ENCODE measurements around the gene DHRS7B.

Gene DHRS7B

DNA sequence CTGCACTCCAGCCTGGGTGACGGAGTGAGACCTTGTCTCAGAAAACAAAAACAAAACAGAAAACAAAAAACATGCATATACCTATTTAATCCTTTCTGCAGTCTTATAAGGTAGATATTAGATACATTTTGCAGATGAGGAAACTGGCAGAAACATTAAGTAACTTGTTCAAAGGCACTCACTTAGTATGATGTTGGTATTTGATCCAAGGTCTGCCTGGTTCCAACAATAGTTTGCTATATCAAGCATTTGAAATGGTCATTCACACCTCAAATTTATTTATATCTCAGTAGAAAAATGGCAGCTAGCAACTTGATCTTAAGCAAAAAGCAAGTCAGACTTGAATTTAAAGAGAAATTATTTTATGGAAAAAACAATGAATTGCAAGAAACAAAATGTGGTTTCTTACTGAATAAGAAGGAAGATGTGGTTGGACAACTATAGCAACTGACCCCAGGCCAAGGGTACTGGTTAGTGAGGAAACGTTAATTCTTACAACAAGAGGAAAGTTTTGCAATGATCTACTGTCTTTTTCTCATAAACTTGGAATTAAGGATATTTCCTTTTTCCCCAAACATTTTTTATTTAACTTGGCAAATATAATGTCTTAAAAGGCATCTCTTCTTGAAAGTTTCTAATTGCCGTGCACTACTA, 19.7 kb downstream of the DHRS7B start:
- in situ Hi-C loops (cut with HindIII; ENCODE audit: low pct_unique_long_range_greater_than_20kb, low sequenced_read_pairs): no loop called here

DNA sequence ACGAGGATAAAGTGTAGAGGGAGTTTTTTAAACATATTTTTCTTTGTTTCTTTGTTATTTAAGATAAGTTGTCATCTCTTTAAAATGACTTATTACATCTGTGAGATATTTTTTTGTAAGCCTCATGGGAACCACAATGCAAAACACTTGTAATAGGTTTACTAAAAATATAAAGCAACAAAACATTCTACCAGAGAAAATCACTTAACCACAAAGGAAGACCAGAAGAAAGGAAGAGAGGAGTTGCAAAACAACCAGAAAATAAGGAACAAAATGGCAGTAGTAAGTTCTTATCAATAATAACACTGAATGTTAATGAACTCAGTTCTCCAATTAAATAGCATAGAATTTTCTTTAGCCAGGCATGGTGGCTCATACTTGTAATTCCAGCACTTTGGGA, 22.9 kb downstream of the DHRS7B start:
- in situ Hi-C loops (cut with HindIII; ENCODE audit: low pct_unique_long_range_greater_than_20kb, low sequenced_read_pairs): no loop called here
- no peak for TF ChIP-seq JUND (IDR thresholded peaks at IDR 0.05; ENCODE audit: low read depth)
- DNase-seq (ENCODE audit: low read depth in 1 of 2, low spot score in 1 of 2): no peak

More for the DNA sequence above, 19.7 kb downstream of the DHRS7B start:
- DNase-seq (ENCODE audit: low read depth in 1 of 2, low spot score in 1 of 2): no peak
- TF ChIP-seq JUND (IDR thresholded peaks at IDR 0.05; ENCODE audit: low read depth): no peak

- DNase-seq (ENCODE audit: low read depth in 1 of 2, low spot score in 1 of 2): no peak
- in situ Hi-C loops (cut with HindIII; ENCODE audit: low pct_unique_long_range_greater_than_20kb, low sequenced_read_pairs): no loop called here
- no peak for TF ChIP-seq JUND (IDR thresholded peaks at IDR 0.05; ENCODE audit: low read depth)
Observed at GRCh38 chr17:21152731-21153130, 26.0 kb downstream of the DHRS7B start.

DNA sequence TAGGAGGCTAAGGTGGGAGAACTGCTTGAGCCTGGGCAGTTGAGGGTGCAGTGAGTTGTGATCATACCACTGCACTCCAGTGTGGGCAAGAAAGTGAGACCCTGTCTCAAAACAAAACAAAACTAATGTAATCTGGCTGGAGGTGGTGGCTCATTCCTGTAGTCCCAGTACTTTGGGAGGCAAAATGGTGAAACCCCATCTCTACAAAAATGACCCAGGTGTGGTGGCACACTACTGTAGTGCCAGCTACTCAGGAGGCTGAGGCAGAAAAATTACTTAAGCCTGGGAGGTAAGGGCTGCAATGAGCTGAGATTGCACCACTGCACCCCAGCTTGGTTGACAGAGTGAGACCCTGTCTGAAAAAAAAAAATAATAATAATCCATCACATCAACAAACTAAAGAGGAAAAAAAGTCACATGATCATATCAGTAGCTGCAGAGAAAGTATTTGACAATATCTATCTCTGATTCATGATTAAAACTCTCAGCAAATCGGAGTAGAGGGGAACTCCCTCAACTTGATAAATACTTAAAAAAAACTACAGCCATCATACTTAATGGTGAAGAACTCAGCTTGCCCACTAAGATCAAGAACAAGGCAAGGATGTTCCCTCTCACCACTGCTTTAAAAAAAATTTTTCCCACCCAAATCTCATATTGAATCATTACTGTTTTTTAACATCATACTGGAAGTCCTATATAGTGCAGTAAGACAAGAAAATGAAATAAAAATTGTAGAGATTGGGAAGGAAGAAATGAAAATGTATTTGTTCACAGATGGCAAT, 31.0 kb downstream of the DHRS7B start:
- in situ Hi-C loops (cut with HindIII; ENCODE audit: low pct_unique_long_range_greater_than_20kb, low sequenced_read_pairs): no loop called here
- DNase-seq (ENCODE audit: low read depth in 1 of 2, low spot score in 1 of 2): no peak
- no peak for TF ChIP-seq JUND (IDR thresholded peaks at IDR 0.05; ENCODE audit: low read depth)

DNA sequence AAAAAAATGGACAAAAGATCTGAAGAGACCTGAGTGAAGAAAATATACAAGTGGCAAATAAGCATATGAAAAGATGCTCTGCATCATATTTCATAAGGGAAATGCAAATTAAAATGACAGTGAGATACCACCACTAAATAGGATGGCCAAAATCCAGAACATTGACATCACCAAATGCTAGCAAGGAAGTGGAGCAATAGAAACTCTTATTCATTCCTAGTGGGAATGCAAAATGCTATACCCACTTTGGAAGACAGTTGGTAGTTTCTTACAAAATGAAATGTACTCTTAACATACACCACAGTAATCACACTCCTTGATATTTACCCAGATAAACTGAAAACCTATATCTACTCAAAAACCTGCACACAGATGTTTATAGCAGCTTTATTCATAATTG, 33.6 kb downstream of the DHRS7B start:
- in situ Hi-C loops (cut with HindIII; ENCODE audit: low pct_unique_long_range_greater_than_20kb, low sequenced_read_pairs): no loop called here
- TF ChIP-seq JUND (IDR thresholded peaks at IDR 0.05; ENCODE audit: low read depth): no peak

DNA sequence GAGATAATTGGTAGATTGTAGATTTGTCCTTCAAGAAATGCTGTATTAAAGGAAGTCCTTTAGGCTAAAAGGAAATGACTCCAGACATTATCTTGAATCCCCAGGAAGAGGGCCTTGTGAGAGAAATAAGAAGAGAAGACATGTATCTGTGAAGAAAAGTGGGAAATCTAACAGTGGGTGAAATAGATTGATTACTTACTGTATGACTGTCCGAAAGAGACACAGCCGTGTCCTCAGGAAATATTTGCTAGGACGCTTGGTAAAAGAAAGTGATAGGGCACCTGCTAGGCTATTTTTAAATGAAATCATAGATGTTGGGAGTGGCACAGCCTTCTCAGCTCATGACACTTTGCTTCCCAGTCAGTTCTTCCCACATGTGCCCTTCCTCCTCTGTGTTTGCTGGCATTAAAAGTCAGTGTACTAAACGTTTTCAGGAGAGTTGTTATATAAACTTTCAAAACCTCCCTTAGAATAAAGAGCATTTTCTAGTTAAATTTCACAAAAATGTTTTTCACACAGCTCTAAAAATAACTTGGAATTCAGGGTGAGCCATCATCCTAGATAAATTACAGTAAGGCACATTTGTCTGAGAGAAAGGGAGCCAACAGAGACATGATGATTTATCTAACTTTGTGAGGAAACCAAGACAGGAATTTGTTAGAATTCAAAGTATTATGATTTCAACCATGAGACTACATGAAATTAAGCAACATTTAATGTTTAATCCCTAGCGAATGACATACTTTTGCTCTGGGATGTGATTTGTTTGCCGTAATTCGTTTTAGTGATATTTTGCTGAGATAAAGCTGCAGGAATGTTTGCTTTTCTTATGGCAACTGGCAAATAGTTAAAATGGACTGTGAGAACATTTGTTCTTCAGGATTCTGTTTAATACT, 35.0 kb downstream of the DHRS7B start:
- peak in 1 of 2 experiments; percentile 67 for DNase-seq (ENCODE audit: low read depth in 1 of 2, low spot score in 1 of 2)
- TF ChIP-seq JUND (IDR thresholded peaks at IDR 0.05; ENCODE audit: low read depth): no peak
- in situ Hi-C loops (cut with HindIII; ENCODE audit: low pct_unique_long_range_greater_than_20kb, low sequenced_read_pairs): no loop called here

More for the DNA sequence above, 33.6 kb downstream of the DHRS7B start:
- no peak for DNase-seq (ENCODE audit: low read depth in 1 of 2, low spot score in 1 of 2)

- in situ Hi-C loops (cut with HindIII; ENCODE audit: low pct_unique_long_range_greater_than_20kb, low sequenced_read_pairs): no loop called here
- TF ChIP-seq JUND (IDR thresholded peaks at IDR 0.05; ENCODE audit: low read depth): 0 out of 2 replicates have a peak, but pooled peaks have one; percentile 14
Observed at GRCh38 chr17:21162394-21162775, 35.6 kb downstream of the DHRS7B start.

DNA sequence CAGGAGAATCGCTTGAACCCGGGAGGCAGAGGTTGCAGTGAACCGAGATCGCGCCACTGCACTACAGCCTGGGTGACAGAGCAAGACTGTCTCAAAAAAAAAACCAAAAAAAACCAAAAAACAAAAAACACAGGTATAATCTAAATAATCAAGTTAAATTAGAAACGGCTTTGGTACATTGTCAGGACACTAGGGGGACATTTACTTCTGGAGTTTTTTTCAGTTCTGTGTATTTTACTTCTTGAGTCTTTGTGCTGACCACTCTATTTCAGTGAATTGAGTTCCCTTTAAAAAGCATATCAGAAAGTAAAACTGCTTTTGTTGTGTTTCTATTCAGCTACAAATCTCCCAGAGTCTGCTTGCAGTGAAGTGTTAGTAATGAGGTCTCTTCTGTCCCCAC, 36.3 kb downstream of the DHRS7B start:
- in situ Hi-C loops (cut with HindIII; ENCODE audit: low pct_unique_long_range_greater_than_20kb, low sequenced_read_pairs): no loop called here
- no peak for TF ChIP-seq JUND (IDR thresholded peaks at IDR 0.05; ENCODE audit: low read depth)

More at GRCh38 chr17:21162394-21162775, 35.6 kb downstream of the DHRS7B start:
- DNase-seq (ENCODE audit: low read depth in 1 of 2, low spot score in 1 of 2): no peak

DNA sequence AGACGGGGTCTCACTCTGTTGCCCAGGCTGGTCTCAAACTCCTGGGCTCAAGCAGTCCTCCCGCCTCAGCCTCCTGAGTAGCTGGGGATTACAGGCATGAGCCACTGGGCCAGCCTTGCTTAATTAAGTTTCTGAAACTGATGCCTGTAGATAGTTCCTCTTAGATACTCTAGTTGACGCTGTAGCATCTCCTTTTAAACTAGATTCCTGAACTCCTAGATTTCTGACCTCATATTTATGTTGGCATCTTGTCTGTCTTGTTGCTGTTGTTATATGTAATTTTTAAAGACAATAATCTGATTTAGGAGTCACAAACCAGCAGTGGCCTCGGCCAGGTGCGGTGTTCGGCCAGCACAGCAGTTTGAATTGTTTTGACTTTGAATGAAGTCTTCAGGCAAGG, 37.5 kb downstream of the DHRS7B start:
- TF ChIP-seq JUND (IDR thresholded peaks at IDR 0.05; ENCODE audit: low read depth): no peak
- DNase-seq (ENCODE audit: low read depth in 1 of 2, low spot score in 1 of 2): peak in 1 of 2 experiments; percentile 28
- in situ Hi-C loops (cut with HindIII; ENCODE audit: low pct_unique_long_range_greater_than_20kb, low sequenced_read_pairs): no loop called here

More for the DNA sequence above, 36.3 kb downstream of the DHRS7B start:
- DNase-seq (ENCODE audit: low read depth in 1 of 2, low spot score in 1 of 2): no peak

DNA sequence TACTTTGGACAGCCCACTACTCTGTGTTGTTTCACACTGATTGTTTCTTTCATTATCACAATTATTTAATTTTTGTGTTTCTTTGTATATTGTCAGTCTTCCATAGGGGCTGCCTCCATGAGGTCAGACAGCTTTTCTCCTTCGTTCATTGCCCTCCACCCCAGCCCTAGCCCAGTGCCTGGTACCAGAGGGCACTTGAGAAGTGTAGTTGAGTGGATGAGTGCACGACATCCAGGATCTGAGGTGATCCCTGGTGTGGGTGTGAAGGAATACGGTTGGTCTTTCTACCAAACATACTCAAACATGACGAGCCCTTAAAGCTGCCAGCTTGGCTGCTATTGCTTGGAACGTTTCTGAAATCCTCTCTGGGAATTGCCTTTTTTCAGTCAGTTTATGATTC, 37.9 kb downstream of the DHRS7B start:
- DNase-seq (ENCODE audit: low read depth in 1 of 2, low spot score in 1 of 2): no peak
- no peak for TF ChIP-seq JUND (IDR thresholded peaks at IDR 0.05; ENCODE audit: low read depth)
- in situ Hi-C loops (cut with HindIII; ENCODE audit: low pct_unique_long_range_greater_than_20kb, low sequenced_read_pairs): no loop called here

GRCh38 chr17:21165922-21166594, 39.3 kb downstream of the DHRS7B start:
- no peak for TF ChIP-seq JUND (IDR thresholded peaks at IDR 0.05; ENCODE audit: low read depth)
- DNase-seq (ENCODE audit: low read depth in 1 of 2, low spot score in 1 of 2): peak in 1 of 2 experiments; percentile 15
- in situ Hi-C loops (cut with HindIII; ENCODE audit: low pct_unique_long_range_greater_than_20kb, low sequenced_read_pairs): no loop called here

DNA sequence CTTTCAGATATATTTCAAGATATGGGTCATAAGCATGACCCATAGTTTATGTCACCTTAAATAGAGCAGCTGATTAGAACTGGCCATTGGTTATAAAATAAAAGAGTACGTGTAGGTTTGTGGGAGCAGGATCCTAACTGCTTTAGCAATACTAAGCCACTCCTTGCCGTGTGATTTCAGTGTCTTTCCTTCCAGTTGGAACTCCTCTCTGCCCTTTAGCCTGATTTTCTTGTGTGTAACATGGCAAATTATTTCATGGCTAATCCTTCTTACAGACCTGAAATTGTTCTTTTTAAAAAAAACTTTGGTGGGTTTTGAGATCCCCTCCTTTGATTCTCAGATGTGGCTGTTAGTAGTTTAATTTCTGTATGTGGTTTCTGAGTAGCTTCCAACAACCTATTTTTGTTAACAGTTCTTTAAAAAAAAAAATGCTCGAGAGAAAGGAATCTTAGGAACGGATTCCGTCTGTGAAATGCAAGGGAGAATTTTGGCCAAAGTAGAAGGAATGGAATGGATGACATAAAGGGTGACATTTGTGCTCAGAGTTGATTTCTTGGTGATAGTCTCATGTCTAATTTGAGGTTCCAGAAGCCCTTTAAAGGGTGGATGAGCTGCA, 39.9 kb downstream of the DHRS7B start:
- in situ Hi-C loops (cut with HindIII; ENCODE audit: low pct_unique_long_range_greater_than_20kb, low sequenced_read_pairs): no loop called here
- TF ChIP-seq JUND (IDR thresholded peaks at IDR 0.05; ENCODE audit: low read depth): no peak
- no peak for DNase-seq (ENCODE audit: low read depth in 1 of 2, low spot score in 1 of 2)

All from T47D (cell line).